Measurements from ENCODE around the gene KMT2B.

GRCh38 chr19:35755550-35756376, 38.0 kb downstream of the KMT2B start:
- TF ChIP-seq EZH2 (IDR thresholded peaks at IDR 0.05) (no peak), POLR2AphosphoS5 (IDR thresholded peaks at IDR 0.05; ENCODE audit: borderline replicate concordance, low read depth, low read length) (no peak), FOXP2 (optimal IDR thresholded peaks at IDR 0.05; ENCODE audit: control extremely low read depth, extremely low read length, insufficient read depth) (no peak)

Data from SK-N-MC (cell line).